ENCODE results near the gene ARIH1.
"Not testable (repeated sequence)": the region's sequence is repeated elsewhere in the genome, so short reads cannot be mapped to it uniquely, and the experiment has no call there.

Gene ARIH1

DNA sequence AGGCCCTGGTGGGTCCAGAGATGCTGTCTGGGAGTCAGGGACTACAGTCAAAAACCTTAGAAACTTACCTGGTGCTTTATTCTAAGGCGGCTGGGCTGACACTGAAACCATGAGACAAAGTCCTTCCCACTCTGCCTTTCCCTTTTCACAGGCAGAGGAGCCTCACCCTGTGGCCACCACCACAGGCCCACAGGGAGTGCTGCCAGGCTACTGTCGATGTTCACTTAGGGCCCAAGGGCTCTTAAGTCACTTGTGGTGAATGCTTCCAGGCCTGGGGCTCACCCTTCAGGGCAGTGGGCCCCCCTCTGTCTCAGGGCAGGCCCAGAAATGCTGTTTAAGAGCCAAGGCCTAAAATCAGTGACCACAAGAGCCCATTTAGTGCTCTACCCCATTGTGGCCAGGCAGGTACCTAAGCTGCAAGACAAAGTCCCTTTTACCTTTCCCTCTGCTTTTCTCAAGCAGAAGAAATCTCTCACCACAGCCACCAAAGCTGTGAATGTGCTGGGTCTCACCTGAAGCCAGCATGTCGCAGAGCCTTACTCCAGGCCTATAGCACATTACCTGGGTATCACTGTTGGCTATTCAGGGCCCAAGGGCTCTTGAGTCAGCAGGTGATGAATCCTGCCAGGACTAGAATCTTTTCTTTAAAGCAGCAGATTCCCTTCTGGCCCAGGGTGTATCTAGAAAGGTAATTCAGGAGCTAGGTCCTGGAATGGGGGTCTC is 140.8 kb downstream of the ARIH1 start:
- DNase-seq = no peak

DNA sequence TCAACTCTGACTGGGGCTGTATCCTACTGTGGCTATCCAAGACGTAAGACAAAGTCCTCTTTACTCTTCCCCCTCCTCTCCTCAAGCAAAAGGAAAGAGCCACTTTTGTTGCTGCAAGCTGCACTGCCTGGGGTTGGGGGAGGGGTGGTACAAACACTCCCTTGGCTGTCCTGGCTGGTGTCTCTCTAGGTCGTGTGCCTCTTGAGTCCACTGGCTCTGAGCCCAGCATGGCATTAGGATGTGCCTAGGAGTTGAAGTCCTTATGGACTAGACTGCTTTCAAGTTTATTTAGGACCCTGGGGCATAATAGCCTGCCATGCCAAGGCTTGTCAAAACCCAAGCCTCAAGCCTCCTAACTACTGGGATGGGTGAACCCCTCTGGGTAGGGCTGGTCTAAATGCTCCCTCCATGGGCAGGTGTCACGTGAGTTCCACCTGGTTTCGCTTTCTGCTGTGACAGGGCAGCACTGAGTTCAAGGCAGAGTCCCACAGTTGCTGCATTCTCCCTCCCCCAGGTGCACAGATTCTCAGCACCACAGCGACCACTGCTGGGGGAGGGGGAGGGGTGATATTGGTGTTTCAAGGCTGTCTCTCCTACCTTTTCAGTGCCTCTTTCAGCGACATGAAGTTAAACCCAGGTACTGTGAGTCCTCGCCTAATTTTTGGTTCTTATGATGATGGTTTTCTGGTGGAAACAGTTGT is 141.6 kb downstream of the ARIH1 start:
- DNase-seq = not testable (repeated sequence)

DNA sequence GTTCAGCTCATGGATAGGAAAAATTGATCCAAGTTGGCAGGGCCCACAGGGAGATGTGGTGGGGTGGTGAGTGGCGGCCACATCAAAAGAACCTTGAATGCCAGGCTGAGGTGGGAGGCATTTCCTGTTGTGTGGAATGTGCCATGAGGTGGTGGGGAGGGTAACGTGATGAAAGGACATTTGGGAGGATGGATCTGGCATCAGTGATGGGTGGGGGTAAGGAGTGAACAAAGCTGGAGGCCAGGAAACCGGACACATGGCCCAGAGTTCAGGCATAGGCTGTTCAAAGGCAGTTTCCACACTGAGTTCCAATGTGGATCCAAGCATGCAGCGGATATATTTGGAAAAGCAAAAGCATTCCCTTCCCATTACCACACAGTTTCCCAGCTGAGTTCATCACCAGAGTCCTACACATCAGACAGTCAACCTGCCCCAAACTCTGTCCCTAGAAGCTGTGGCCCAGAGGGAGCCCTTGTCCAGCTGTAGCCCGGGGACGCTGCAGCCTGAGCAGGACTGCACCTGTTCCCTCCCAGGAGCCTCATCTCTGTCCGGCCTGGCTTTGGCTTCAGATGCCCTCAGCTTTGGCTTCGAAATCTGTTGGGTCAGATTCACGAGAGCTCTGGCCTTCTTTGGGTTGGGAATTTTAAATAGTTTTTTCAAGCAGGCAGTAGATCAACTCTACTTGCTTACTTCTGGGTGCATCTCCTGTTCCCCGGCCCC is 142.5 kb downstream of the ARIH1 start:
- DNase-seq = no peak

DNA sequence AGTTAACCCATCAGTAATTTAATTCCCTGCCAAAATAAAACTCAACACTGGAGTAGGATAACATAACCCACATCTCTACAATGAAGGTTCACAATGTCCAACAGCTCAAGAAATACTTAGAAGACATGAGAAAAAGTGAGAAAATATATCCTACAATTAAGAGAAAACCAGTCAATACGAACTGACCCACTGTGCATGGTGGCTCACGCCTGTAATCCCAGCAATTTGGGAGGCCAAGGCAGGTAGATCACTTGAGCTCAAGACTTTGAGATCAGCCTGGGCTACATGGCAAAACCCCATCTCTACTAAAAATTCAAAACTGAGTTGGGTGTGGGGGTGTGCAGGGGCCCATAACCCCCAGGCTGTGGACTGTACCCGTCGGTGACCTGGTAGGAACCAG is 149.7 kb downstream of the ARIH1 start:
- not testable (repeated sequence) for DNase-seq

DNA sequence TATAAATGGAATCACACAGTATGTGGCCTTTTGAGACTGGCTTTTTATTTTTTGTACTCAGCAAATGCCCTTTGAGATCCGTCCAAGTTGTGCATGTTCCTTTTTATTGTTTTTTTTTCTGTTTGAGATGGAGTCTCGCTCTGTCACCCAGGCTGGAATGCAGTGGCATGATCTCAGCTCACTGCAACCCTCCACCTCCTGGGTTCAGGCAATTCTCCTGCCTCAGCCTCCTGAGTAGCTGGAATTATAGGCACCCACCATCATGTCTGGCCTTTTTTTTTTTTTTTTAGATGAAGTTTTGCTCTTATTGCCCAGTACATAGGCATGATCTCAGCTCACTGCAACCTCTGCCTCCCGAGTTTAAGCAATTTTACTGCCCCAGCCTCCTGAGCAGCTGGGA is 152.0 kb downstream of the ARIH1 start:
- not testable (repeated sequence) for DNase-seq

DNA sequence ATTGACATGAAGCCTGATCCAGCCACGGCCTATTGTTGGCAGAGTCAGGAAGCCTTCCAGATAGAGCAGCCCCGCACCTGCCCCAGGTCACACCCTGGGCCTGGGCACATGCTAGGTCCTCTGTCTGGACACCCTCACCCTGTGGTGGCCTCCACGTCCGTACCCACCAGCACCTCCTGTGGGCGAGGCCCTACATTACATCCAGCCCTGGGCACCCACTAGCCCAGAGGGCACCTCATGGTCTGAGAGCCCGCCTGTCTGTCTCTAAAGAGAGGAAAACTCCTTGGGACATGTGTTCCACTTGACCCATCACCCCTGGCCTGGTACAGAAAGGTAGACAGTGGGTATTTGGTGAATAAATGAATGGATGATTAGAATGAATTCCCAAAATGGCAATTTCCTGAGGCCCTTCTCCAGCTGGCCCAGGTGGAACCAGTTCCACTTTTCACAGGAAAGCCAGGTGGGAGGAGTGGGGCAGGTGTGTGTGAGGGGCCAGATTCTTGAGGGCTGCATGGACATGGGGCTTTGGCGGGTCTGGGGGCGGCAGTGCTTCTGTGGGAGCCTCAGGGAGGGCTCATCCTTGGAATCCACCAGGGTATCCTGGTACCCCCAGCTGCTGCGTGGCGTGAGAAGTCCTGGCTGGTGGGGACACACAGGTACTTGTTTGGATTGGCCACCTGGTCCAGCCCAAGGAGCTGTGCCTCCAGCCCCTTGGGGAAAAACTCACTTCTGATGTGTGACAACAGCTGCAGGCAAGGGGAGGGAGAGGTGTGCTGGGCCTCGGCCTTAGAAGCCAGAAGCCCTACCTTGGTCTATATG is 154.3 kb downstream of the ARIH1 start:
- DNase-seq = not testable (repeated sequence)

DNA sequence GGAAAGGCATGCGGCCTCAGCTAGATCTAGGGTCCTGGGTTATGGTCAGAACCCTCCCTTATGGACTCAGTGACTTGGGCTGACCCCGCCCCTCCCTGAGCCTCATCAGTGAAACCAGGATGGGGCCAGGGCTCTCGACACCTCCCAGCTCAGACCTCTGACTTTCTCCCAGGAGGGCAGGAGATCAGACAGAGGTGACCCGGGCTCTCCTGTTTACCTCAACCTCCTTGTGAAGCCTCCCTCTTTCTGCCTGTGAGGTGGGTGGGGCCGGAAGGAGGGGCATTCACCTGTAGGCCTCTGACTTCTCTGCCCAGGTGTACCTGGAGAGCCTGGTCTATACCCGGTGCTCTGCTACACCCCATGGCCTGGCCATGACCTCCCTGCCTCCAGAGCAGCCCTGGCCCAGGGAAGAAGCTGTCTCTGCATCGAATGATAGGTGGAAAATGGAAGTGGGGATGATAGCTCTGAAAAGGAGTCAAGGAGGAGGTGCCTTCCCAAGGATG is 155.0 kb downstream of the ARIH1 start:
- DNase-seq = not testable (repeated sequence)

DNA sequence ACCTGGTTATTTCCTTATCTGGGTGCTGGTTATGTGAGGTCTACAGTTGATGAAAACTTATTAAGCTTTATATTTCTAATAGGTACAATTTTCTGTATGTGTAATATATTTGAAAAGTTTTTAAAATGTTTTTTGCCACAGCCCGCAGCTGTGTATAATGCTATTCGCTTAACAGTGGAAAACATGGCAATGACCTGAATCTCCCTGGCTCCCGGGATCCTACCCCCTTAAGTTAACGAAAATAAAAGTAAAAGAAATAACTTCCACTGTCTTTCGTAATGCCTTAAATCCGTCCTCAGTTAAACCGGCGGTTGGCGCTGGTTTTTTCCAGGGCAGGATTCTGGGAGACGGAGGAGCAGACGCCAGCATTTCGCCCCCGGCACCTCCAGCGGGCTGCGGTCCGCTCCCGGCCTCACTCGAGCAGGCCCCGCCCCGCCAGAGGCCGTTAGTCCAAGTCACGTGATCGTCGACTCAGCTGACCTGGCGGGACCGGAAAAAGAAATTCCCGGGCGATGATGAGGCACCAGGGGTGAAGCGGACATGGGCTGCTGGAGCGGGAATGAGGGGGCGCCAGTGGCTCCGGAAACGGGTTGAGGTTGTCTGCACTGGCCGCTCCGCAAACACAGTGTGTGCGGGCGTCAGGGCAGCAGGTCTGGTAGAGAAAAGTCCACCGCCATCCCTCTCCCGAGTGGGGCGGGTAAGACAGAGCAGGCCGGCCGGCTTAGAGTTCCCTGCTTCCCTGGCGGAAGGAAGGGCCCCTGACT is 162.6 kb downstream of the ARIH1 start:
- DNase-seq = not testable (repeated sequence)

DNA sequence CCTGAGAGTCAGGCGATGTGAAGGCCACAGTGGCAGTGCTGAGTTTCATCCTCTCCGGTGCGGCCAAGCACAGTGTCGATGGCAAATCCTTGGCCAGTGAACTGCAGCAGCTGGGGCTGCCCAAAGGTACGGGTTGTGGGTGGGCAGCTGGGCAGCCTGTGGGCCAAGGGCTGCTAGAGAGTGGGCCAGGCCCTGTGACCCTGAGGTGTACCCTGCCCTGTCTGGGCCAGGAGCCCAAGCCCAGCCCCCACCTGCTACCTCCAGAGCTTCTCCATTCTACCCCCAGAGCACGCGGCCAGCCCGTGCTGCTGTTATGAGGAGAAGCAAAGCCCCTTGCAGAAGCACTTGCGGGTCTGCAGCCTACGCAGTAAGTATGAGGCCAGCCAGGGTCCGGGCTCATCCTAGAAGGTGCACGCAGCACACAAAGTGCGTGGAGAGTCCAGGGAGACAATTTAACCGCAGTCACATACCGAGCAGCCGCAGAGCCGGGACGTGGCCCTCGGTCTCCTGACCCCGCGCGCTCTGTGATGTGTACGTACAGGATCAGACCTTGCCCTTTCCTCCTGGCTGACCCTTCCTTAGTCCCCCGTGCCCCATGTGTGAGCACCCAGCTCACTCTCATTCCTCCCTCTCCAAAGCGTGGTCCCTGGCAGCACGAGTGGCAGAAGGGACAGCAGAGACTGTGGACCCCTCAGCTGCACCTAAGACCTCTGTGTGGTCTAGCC is 165.8 kb downstream of the ARIH1 start:
- DNase-seq = not testable (repeated sequence)

DNA sequence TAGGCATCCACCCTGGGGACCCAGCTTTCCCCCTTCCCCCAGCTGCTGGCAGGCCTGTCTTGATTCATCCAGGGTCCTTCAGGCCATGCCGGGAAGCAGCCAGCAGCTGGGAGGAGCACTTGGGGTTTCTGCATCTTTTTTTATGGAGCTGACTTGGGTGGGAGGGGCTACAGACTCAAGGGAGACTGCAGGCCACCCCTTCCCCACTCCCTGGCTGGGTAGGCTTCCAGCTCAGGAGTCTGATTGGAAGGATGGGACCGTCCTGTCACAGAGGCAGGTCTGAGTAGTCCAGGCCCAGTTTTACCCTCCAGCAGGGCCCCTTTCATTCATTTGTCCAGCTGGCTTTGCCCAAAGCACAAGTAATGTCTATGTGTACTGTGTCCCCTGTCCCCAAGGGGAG is 168.1 kb downstream of the ARIH1 start:
- not testable (repeated sequence) for DNase-seq

DNA sequence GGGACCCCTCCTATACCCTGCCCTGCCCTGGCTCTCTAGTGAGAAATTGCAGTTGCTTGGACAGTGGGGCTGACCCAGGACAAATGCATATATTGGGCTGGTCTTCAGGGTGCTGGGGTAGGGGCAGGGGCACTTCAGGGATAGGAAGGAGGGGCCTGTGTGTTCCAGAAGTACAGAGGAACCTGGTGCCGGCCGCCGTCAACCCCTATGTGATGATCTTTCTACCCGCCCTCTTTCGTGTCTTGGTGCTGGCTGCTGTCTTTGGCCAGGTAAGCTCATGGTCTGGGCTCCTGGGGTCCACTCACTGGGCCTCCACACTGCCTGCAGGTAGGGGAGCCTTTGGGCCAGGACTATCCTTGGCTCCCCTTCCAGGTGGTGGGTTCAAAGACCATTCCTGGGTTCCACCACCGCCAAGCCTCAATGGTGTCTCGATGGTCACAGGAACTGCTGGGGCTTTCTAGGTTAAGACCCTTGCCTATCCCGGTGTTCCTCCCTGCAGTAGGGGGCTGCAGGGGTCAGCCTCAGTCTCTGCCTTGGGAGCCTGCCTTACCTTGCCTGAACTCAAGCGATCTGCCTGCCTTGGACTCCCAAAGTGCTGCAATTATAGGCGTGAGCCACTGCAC is 174.6 kb downstream of the ARIH1 start:
- DNase-seq = not testable (repeated sequence)
